CD4-positive, alpha-beta memory T cell (primary cell): ENCODE results near the gene DENND5A. TPM values are rescaled to one million over a fixed set of nuclear protein-coding genes. Genes with fewer than 3 reads are reported as not detected.
"Not testable (repeated sequence)": the region's sequence is repeated elsewhere in the genome, so short reads cannot be mapped to it uniquely, and the experiment has no call there.

ENCODE experiments used
- CTCF ChIA-PET: fragments of 350-600 bp; sonication (Branson Sonifier 250); formaldehyde crosslinking; loops from one replicate; lab custom pipeline; 2021; ENCODE audit warnings: inconsistent platforms; ENCODE audit not compliant: partially characterized antibody; lab: Charles Lee
- POLR2A ChIA-PET: fragments of 350-600 bp; sonication (Branson Sonifier 250); formaldehyde crosslinking; loops from one replicate; lab custom pipeline; 2021; ENCODE audit not compliant: partially characterized antibody; lab: Charles Lee
- DNase-seq, 5 donors: peaks; one replicate each; pipeline versions ENCODE4 v3.0.0 to v3.0.0-alpha.2; 2020 to 2022; ENCODE audit warnings: mixed read lengths in 1 of 5
- H3K27ac ChIP-seq: one replicate; pipeline ENCODE4 v1.7.0; 2013; ENCODE audit warnings: low read depth, low read length
- H3K27me3 ChIP-seq: 2 replicates; pipeline ENCODE4 v1.7.0; 2013; ENCODE audit warnings: mild to moderate bottlenecking, low read length, moderate library complexity; ENCODE audit not compliant: insufficient read depth
- H3K36me3 ChIP-seq: 2 replicates; pipeline ENCODE4 v1.7.0; 2013; ENCODE audit warnings: mild to moderate bottlenecking, low read length, moderate library complexity; ENCODE audit not compliant: insufficient read depth
- H3K4me1 ChIP-seq: 2 replicates; pipeline ENCODE4 v1.7.0; 2013; ENCODE audit warnings: mild to moderate bottlenecking, low read length, moderate library complexity; ENCODE audit not compliant: insufficient read depth
- H3K4me3 ChIP-seq, 2 donors: one replicate each; pipeline ENCODE4 v1.7.0; 2013; ENCODE audit warnings: low read length in 2 of 2, mild to moderate bottlenecking in 1 of 2
- H3K9me3 ChIP-seq, 2 donors: one replicate each; pipeline ENCODE4 v1.7.0; 2013; ENCODE audit warnings: low read length in 2 of 2, control low read depth in 1 of 2; ENCODE audit not compliant: control insufficient read depth in 1 of 2
- H3K27ac Mint-ChIP-seq, 7 donors: one replicate each; pipeline ENCODE4 v1.8.0; 2020 to 2021; ENCODE audit warnings: mixed read lengths in 7 of 7, mild to moderate bottlenecking in 6 of 7, inconsistent platforms in 3 of 7, moderate library complexity in 3 of 7
- H3K27me3 Mint-ChIP-seq, 2 donors: one replicate each; pipeline ENCODE4 v1.8.0; 2020 to 2021; ENCODE audit warnings: mixed read lengths in 2 of 2
- H3K36me3 Mint-ChIP-seq, 2 donors: one replicate each; pipeline ENCODE4 v1.8.0; 2020 to 2021; ENCODE audit warnings: mixed read lengths in 2 of 2, inconsistent platforms in 1 of 2, mild to moderate bottlenecking in 1 of 2
- H3K4me1 Mint-ChIP-seq, 4 donors: one replicate each; pipeline ENCODE4 v1.8.0; 2020 to 2021; ENCODE audit warnings: mixed read lengths in 4 of 4, mild to moderate bottlenecking in 1 of 4
- H3K4me3 Mint-ChIP-seq, 8 donors: one replicate each; pipeline ENCODE4 v1.8.0; 2020 to 2021; ENCODE audit warnings: mixed read lengths in 8 of 8, mild to moderate bottlenecking in 7 of 8, moderate library complexity in 6 of 8, inconsistent platforms in 3 of 8
- H3K9me3 Mint-ChIP-seq, 8 donors: one replicate each; pipeline ENCODE4 v1.8.0; 2020 to 2021; ENCODE audit warnings: mixed read lengths in 8 of 8, mild to moderate bottlenecking in 5 of 8, inconsistent platforms in 3 of 8, moderate library complexity in 1 of 8
- intact Hi-C: fragments of 100-400 bp; cut with micrococcal nuclease; formaldehyde crosslinking; loops from one replicate; pipeline ENCODE4 v1.15.1; 2023
- polyA plus RNA-seq, 2 donors: library from polyadenylated mRNA; unstranded; fragments of 300-500 nt; fragmentation: Illumina TruSeq; gene quantifications; one replicate each; pipeline ENCODE4 v1.2.3, GENCODE V29; 2021
- total RNA-seq, 2 experiments: library from RNA; stranded (reverse); gene quantifications; one replicate each; pipeline ENCODE4 v1.2.3, GENCODE V29; 2021

DENND5A gene
- total and polyA plus RNA-seq, 4 experiments from 2014 or later: 14.5 to 61.9 (median 49.1) TPM

DNA sequence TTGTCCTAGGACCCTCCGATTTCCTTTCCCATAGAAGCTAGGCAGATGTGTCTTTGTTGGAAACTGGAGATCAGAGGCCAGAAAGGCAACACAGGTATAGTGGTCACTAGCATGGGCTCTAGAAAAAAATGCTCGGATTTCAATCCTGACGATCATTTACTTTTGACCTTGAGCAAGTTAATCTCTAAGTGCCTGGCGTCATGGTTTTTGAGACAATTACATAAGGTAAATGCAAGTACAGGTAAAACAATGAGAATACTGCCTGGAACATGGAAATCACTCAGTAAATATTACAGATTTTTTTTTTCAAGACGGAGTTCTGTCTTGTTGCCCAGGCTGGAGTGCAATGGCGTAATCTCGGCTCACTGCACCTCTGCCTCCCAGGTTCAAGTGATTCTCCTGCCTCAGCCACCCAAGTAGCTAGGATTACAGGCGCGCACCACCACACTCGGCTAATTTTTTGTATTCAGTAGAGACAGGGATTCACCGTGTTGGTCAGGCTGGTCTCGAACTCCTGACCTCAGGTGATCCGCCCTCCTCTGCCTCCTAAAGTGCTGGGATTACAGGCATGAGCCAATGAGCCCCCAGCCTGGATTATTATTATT is 1.1 kb upstream of the DENND5A start:
- Histone ChIP-seq H3K27me3 (no peaks in the 10 kb centered on the region), H3K27ac (no peak overlapping the region), H3K9me3 (no peaks in the 10 kb centered on the region), H3K4me1 (peaks cover 25% of the 10 kb centered on the region), H3K36me3 (no peaks in the 10 kb centered on the region), H3K4me3 (no peak overlapping the region)
- intact Hi-C loops: no loop called here
- H3K4me1 Mint-ChIP-seq: peaks cover 19 to 32% (median 25%) of the 10 kb centered on the region in 4 donors
- DNase-seq: no peak
- ChIA-PET CTCF (no interaction called here), POLR2A (interaction anchor here (0.7 to 6.6 kb wide), 7 partner anchors 13 to 194 kb away, joined by 3 to 49 read pairs (median 7); partner anchors contain the start of genes IPO7, TMEM41B and ZNF143)
- H3K27ac Mint-ChIP-seq: peak overlapping the region in 4 of 7 donors; percentile 53 to 90 (median 72)
- no peaks in the 10 kb centered on the region for H3K9me3 Mint-ChIP-seq
- H3K36me3 Mint-ChIP-seq: peaks cover 0 to 12% of the 10 kb centered on the region in 2 donors
- H3K4me3 Mint-ChIP-seq: peak overlapping the region; percentile 79 to 86 (median 82)
- H3K27me3 Mint-ChIP-seq: peaks cover 0 to 2% of the 10 kb centered on the region in 2 donors

DNA sequence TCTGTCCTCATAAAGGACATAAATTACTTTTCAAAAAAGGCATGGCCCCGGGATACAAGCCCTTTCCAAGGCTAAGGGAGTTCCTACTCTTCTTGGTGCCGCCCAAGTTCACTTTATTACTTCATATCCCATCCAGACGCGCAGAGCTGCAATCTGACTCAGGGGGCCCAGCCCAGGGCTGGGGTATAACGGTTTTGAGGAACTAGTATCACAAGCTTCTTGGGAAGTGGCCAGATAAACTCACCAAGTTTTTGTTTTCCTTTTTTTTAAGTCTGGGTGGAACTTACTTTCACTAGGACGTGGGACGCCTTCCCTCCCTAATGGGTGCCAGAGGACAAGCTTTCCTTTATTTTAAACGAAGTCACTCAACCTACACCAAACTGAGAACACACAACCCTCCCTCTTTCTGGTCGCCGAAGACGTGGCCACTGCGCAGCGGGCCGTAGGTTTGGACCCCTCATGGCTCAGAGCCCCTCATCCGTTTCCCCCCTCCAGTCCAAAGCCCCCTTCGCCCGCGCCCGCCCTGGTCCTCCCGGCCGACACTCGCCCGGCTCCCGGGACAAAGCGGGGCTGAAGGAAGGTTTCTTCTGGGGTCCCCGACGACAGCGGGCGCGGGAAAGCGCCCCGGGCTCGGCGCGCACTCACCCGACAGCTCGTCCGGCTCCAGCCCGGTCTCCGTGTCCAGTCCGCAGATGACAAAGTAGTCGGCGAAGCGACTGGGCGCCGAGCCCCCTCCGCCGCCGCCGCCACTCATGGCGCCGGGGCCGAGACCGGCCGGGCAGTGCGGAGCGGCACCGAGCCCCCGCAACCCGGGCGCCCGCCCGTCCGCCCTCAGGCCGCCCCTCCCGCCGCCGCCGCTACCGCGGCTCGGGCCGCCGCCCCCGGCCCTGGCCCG is 587 bp downstream of the DENND5A start:
- Mint-ChIP-seq H3K27me3 (peaks cover 0 to 2% of the 10 kb centered on the region in 2 donors), H3K9me3 (no peaks in the 10 kb centered on the region), H3K36me3 (peaks cover 0 to 12% of the 10 kb centered on the region in 2 donors), H3K4me1 (peaks cover 31 to 45% (median 38%) of the 10 kb centered on the region in 4 donors), H3K27ac (peak overlapping the region; percentile 92 to 97 (median 95)), H3K4me3 (peak overlapping the region; percentile 90 to 99 (median 97))
- Histone ChIP-seq H3K4me1 (peaks cover 42% of the 10 kb centered on the region), H3K27ac (peak overlapping the region; percentile 48), H3K36me3 (no peaks in the 10 kb centered on the region), H3K27me3 (no peaks in the 10 kb centered on the region), H3K9me3 (no peaks in the 10 kb centered on the region), H3K4me3 (peak overlapping the region; percentile 68 to 76)
- intact Hi-C loops: loop anchor here (1.0 to 5.0 kb wide), 5 partner anchors 14 to 196 kb away; partner anchors contain the start of genes TMEM41B and ZNF143
- ChIA-PET CTCF (interaction anchor here (0.7 to 1.6 kb wide), 6 partner anchors 9 to 97 kb away, joined by 3 to 5 read pairs (median 4); no protein-coding TSS in a partner anchor), POLR2A (interaction anchor here (0.5 to 6.6 kb wide), 12 partner anchors 11 to 582 kb away, joined by 3 to 49 read pairs (median 4); partner anchors contain the start of genes IPO7, RPL27A, TMEM41B and TMEM9B)
- peak in 3 of 5 donors; percentile 12 to 51 (median 36) for DNase-seq

DNA sequence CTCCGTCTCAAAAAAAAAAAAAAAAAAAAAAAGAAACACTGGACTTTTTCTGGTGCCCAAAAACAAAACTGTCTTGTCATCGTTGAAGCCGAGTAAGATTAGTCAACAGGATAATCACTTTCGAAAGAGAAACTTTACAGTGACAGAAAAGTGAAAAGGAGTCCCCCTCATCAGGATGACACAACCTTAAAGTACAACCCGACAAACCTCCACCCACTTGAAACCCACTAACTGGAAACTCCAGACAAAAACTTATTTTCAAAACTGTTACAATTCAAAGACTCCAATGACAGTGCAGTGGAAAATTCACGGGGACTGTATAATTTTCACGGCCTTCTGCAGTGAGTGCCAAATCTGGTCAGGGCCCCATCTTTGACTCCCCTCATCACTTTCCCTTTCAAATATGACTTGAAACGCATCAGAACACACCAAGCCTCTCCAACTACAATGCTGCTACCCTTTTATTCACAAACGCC is 1.3 kb downstream of the DENND5A start:
- Mint-ChIP-seq H3K27ac (peak overlapping the region; percentile 92 to 97 (median 95)), H3K4me3 (peak overlapping the region; percentile 90 to 99 (median 97)), H3K27me3 (peaks cover 0 to 2% of the 10 kb centered on the region in 2 donors), H3K4me1 (peaks cover 31 to 45% (median 38%) of the 10 kb centered on the region in 4 donors), H3K9me3 (no peaks in the 10 kb centered on the region), H3K36me3 (peaks cover 0 to 12% of the 10 kb centered on the region in 2 donors)
- peaks cover 43% of the 10 kb centered on the region for H3K4me1 ChIP-seq
- H3K27me3 ChIP-seq: no peaks in the 10 kb centered on the region
- peak overlapping the region; percentile 48 for H3K27ac ChIP-seq
- intact Hi-C loops: loop anchor here (1.0 to 5.0 kb wide), 5 partner anchors 14 to 197 kb away; partner anchors contain the start of genes TMEM41B and ZNF143
- ChIA-PET CTCF (interaction anchor here (1.0 to 1.6 kb wide), 5 partner anchors 13 to 126 kb away, joined by 3 to 5 read pairs (median 3); no protein-coding TSS in a partner anchor), POLR2A (interaction anchor here (0.5 to 6.6 kb wide), 9 partner anchors 10 to 582 kb away, joined by 3 to 49 read pairs (median 4); partner anchors contain the start of genes RPL27A, TMEM41B, TMEM9B and TRIM66)
- H3K9me3 ChIP-seq: no peaks in the 10 kb centered on the region
- DNase-seq: peak; percentile 43 to 68 (median 55)
- peak overlapping the region; percentile 68 to 76 for H3K4me3 ChIP-seq
- H3K36me3 ChIP-seq: no peaks in the 10 kb centered on the region

DNA sequence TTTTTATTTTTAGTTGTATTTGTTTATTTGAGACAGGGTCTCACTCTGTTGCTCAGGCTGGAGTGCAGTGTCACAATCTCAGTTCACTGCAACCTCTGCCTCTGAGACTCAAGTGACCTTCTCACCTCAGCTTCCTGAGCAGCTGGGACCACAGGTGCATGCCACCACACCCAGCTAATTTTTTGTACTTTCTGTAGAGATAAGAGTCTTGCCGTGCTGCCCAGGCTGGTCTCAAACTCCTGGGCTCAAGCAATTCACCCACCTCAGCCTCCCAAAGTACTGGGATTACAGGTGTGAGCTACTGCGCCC is 4.4 kb downstream of the DENND5A start:
- Mint-ChIP-seq H3K4me1 (peaks cover 34 to 51% (median 42%) of the 10 kb centered on the region in 4 donors), H3K27ac (peak overlapping the region in 5 of 7 donors; percentile 6 to 81 (median 69)), H3K4me3 (peak overlapping the region in 7 of 8 donors; percentile 51 to 85 (median 76))
- not testable (repeated sequence) for H3K27me3 ChIP-seq, H3K27ac ChIP-seq, H3K36me3 ChIP-seq, H3K9me3 ChIP-seq, H3K4me3 ChIP-seq, H3K36me3 Mint-ChIP-seq, H3K9me3 Mint-ChIP-seq, H3K27me3 Mint-ChIP-seq
- DNase-seq: peak in 2 of 5 donors; percentile 26 to 44
- intact Hi-C loops: loop anchor here (5.0 kb wide), 1 partner anchor 48 kb away; no protein-coding TSS in a partner anchor
- ChIA-PET CTCF (interaction anchor here (1.0 to 1.1 kb wide), 4 partner anchors 14 to 246 kb away, joined by 3 to 5 read pairs (median 3); no protein-coding TSS in a partner anchor), POLR2A (interaction anchor here (0.9 to 6.6 kb wide), 5 partner anchors 11 to 200 kb away, joined by 3 to 49 read pairs (median 9); partner anchors contain the start of gene ZNF143)
- peaks cover 40% of the 10 kb centered on the region for H3K4me1 ChIP-seq

- H3K9me3 Mint-ChIP-seq: no peaks in the 10 kb centered on the region
- no peak overlapping the region for H3K27ac ChIP-seq
- H3K9me3 ChIP-seq: no peaks in the 10 kb centered on the region
- ChIA-PET POLR2A (interaction anchor here (0.9 to 6.6 kb wide), 5 partner anchors 10 to 200 kb away, joined by 3 to 49 read pairs (median 9); partner anchors contain the start of gene ZNF143), CTCF (interaction anchor here (0.7 to 1.1 kb wide), 6 partner anchors 10 to 246 kb away, joined by 3 to 5 read pairs (median 3); no protein-coding TSS in a partner anchor)
- intact Hi-C loops: loop anchor here (5.0 kb wide), 1 partner anchor 48 kb away; no protein-coding TSS in a partner anchor
- peaks cover 7 to 8% of the 10 kb centered on the region in 2 donors for H3K36me3 Mint-ChIP-seq
- H3K4me3 ChIP-seq: no peak overlapping the region
- no peaks in the 10 kb centered on the region for H3K36me3 ChIP-seq
- H3K4me3 Mint-ChIP-seq: peak overlapping the region; percentile 4 to 85 (median 56)
- H3K27me3 ChIP-seq: no peaks in the 10 kb centered on the region
- peaks cover 34 to 49% (median 40%) of the 10 kb centered on the region in 4 donors for H3K4me1 Mint-ChIP-seq
- peaks cover 36% of the 10 kb centered on the region for H3K4me1 ChIP-seq
- no peak for DNase-seq
- no peaks in the 10 kb centered on the region for H3K27me3 Mint-ChIP-seq
- peak overlapping the region in 4 of 7 donors; percentile 6 to 72 (median 40) for H3K27ac Mint-ChIP-seq
Observed at GRCh38 chr11:9259981-9260837, 4.9 kb downstream of the DENND5A start.

GRCh38 chr11:9258279-9258678 is 6.9 kb downstream of the DENND5A start:
- H3K36me3 ChIP-seq, H3K4me3 Mint-ChIP-seq, H3K4me3 ChIP-seq, H3K27ac ChIP-seq, H3K27ac Mint-ChIP-seq, H3K9me3 ChIP-seq, intact Hi-C loops, H3K36me3 Mint-ChIP-seq, H3K27me3 Mint-ChIP-seq, DNase-seq, H3K27me3 ChIP-seq, H3K9me3 Mint-ChIP-seq, POLR2A ChIA-PET: not testable (repeated sequence)
- CTCF ChIA-PET: interaction anchor here (0.7 kb wide), 1 partner anchor 12 kb away, joined by 3 read pairs; no protein-coding TSS in a partner anchor
- H3K4me1 ChIP-seq: peaks cover 42% of the 10 kb centered on the region
- H3K4me1 Mint-ChIP-seq: peaks cover 29 to 47% (median 40%) of the 10 kb centered on the region in 4 donors
